ENCODE measurements around the gene MLLT1. TPM values are rescaled to one million over a fixed set of nuclear protein-coding genes. Genes with fewer than 3 reads are reported as not detected.

MLLT1 gene
- total RNA-seq, 1 donor from 2014 or later, result 25.5 TPM

- no peaks in the 10 kb centered on the region for H3K9me3 ChIP-seq
- H3K27ac ChIP-seq, result no peak overlapping the region
- no peaks in the 10 kb centered on the region for H3K36me3 ChIP-seq
- H3K4me3 ChIP-seq, result no peak overlapping the region
- H3K27me3 ChIP-seq, result no peaks in the 10 kb centered on the region
- TF ChIP-seq, protein P1, sequence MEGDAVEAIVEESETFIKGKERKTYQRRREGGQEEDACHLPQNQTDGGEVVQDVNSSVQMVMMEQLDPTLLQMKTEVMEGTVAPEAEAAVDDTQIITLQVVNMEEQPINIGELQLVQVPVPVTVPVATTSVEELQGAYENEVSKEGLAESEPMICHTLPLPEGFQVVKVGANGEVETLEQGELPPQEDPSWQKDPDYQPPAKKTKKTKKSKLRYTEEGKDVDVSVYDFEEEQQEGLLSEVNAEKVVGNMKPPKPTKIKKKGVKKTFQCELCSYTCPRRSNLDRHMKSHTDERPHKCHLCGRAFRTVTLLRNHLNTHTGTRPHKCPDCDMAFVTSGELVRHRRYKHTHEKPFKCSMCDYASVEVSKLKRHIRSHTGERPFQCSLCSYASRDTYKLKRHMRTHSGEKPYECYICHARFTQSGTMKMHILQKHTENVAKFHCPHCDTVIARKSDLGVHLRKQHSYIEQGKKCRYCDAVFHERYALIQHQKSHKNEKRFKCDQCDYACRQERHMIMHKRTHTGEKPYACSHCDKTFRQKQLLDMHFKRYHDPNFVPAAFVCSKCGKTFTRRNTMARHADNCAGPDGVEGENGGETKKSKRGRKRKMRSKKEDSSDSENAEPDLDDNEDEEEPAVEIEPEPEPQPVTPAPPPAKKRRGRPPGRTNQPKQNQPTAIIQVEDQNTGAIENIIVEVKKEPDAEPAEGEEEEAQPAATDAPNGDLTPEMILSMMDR (IDR thresholded peaks at IDR 0.05), result no peak
- TF ChIP-seq POLR2A (IDR thresholded peaks at IDR 0.05) (no peak), POLR2AphosphoS5 (IDR thresholded peaks at IDR 0.05; ENCODE audit: insufficient read depth in 1 of 2, low read depth in 1 of 2) (no peak)
- intact Hi-C loops (cut with DNase I), result no loop called here
- H3K4me1 ChIP-seq, result peaks cover 51% of the 10 kb centered on the region
- no peak for DNase-seq (ENCODE audit: extremely low spot score in 2 of 2)
Measured at GRCh38 chr19:6247007-6247288, 32.8 kb downstream of the MLLT1 start.

DNA sequence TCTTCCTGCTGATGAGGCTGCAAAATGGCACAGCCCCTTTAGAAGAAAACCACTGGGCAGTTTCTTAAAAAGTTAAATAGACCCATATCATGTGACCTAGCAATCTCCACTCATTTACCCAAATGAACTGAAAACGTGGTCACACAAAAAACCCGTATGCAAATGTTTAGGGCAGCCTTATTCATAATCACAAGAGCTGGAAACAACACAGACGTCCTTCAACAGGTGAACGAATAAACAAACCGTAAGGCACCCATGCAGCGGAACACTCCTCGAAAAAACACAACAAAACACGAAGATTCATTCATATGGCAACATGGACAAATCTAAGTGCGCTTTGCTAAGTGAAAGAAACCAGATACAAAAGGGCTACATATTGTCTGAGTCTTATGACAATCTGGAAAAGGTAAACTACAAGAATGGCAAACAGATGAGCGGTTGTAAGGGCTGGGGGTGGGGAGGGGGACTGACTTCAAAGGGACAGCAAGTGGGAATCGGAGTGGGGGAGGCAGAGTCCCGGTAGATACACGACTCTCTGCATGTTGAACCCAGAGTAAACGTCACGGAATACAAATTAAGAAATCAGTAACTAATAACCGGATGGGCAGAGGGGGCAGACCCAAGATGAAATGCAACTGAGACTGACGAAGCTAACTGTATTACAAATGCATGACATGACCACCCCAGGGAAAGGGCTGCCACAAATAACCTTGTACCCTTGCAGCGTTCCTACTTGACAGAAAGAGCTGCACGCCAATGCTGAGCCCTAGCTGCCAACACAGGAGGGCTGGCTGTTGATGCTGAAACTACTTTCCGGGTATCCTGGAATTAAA is 33.4 kb downstream of the MLLT1 start:
- TF ChIP-seq POLR2AphosphoS5 (IDR thresholded peaks at IDR 0.05; ENCODE audit: insufficient read depth in 1 of 2, low read depth in 1 of 2), result no peak
- TF ChIP-seq POLR2A (IDR thresholded peaks at IDR 0.05), result no peak
- TF ChIP-seq, protein P1 (IDR thresholded peaks at IDR 0.05), result no peak
- intact Hi-C loops (cut with DNase I), result no loop called here
- H3K4me3 ChIP-seq, result no peak overlapping the region
- peaks cover 57% of the 10 kb centered on the region for H3K4me1 ChIP-seq
- H3K36me3 ChIP-seq, result no peaks in the 10 kb centered on the region
- H3K9me3 ChIP-seq, result no peaks in the 10 kb centered on the region
- H3K27ac ChIP-seq, result no peak overlapping the region
- no peaks in the 10 kb centered on the region for H3K27me3 ChIP-seq
- DNase-seq (ENCODE audit: extremely low spot score in 2 of 2), result no peak

- no peak for DNase-seq (ENCODE audit: extremely low spot score in 2 of 2)
- H3K27me3 ChIP-seq, result no peaks in the 10 kb centered on the region
- no peaks in the 10 kb centered on the region for H3K9me3 ChIP-seq
- H3K4me1 ChIP-seq, result peaks cover 70% of the 10 kb centered on the region
- H3K27ac ChIP-seq, result no peak overlapping the region
- H3K36me3 ChIP-seq, result no peaks in the 10 kb centered on the region
- TF ChIP-seq POLR2AphosphoS5 (IDR thresholded peaks at IDR 0.05; ENCODE audit: insufficient read depth in 1 of 2, low read depth in 1 of 2) (no peak), POLR2A (IDR thresholded peaks at IDR 0.05) (no peak)
- TF ChIP-seq, protein P1 (IDR thresholded peaks at IDR 0.05), result no peak
- intact Hi-C loops (cut with DNase I), result no loop called here
- H3K4me3 ChIP-seq, result no peak overlapping the region
Measured at GRCh38 chr19:6242677-6243076, 37.1 kb downstream of the MLLT1 start.

DNA sequence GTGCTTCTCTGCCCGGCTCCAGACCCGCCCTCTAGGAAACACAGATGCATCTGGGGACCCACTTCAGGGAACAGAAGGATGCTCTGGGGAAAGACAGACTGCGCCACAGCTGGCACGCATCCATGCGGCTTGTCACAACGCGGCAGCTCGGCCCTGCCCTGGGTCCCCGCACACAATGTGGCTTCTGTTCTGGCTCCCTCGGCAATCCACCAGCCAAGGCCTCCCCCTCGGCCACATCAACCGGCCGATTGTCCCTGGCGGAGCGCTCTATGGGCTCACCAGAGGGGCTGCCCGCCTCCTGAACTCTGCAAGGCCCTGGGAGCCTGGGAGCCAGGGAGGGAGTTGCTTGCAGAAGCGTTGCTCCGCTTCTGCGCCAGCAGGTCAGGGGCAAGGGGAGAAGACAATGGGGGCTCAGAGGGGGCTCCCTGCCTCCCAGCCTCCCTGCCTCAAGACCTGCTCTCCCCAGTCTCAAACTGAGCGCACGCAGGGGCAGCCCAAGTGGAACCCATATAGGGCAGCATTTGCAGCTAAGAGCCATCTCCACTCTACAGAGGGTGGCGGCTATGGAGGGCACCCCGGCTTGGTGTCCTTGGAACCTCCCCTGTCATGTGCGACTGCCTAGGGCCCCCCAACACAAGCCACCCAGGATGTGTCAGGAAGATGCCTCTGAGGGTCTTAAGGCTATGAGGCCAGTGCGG is 37.9 kb downstream of the MLLT1 start:
- TF ChIP-seq POLR2AphosphoS5 (IDR thresholded peaks at IDR 0.05; ENCODE audit: insufficient read depth in 1 of 2, low read depth in 1 of 2) (no peak), POLR2A (IDR thresholded peaks at IDR 0.05) (no peak)
- TF ChIP-seq, protein P1 (IDR thresholded peaks at IDR 0.05), result no peak
- peaks cover 74% of the 10 kb centered on the region for H3K4me1 ChIP-seq

GRCh38 chr19:6241056-6241455 is 38.7 kb downstream of the MLLT1 start:
- intact Hi-C loops (cut with DNase I), result no loop called here
- Histone ChIP-seq H3K9me3 (no peaks in the 10 kb centered on the region), H3K4me3 (no peak overlapping the region), H3K4me1 (peaks cover 81% of the 10 kb centered on the region), H3K27me3 (no peaks in the 10 kb centered on the region), H3K36me3 (no peaks in the 10 kb centered on the region), H3K27ac (no peak overlapping the region)
- DNase-seq (ENCODE audit: extremely low spot score in 2 of 2), result no peak
- TF ChIP-seq POLR2A (IDR thresholded peaks at IDR 0.05) (no peak), POLR2AphosphoS5 (IDR thresholded peaks at IDR 0.05; ENCODE audit: insufficient read depth in 1 of 2, low read depth in 1 of 2) (no peak)

More for the DNA sequence above, 37.9 kb downstream of the MLLT1 start:
- Histone ChIP-seq H3K36me3 (no peaks in the 10 kb centered on the region), H3K27ac (no peak overlapping the region), H3K27me3 (no peaks in the 10 kb centered on the region), H3K4me3 (no peak overlapping the region), H3K9me3 (no peaks in the 10 kb centered on the region)
- no peak for DNase-seq (ENCODE audit: extremely low spot score in 2 of 2)
- intact Hi-C loops (cut with DNase I), result no loop called here

Measured in vagina (tissue), 2 donors.